Raji (cell line): Measurements from ENCODE around the gene TMC1.

Source experiments
- POLR2A ChIP-seq: IDR thresholded peaks from 2 replicates; pipeline ENCODE4 v1.6.1; 2011; ENCODE audit warnings: low read depth, low read length, control low read depth; ENCODE audit not compliant: insufficient read depth

TMC1 gene

DNA sequence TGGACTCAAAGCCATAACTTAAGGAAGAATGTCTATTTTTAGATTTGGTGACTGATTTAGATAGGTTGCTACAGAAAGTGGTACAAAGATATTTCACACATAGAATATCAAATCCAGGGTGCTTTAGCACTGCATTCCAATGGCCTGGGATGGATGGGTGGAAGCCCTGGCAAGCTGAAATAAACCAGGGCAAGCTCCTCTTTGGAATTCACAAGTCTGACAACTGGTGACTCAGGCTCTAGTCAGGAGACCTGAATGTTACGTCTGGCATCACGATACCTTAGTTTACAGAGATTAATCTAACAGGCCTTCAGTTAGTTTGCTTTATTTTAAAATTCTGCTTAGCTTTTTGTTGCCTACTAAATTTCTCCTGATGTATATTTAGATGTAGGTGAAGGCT, 144.0 kb downstream of the TMC1 start:
- TF ChIP-seq POLR2A, result no peak

DNA sequence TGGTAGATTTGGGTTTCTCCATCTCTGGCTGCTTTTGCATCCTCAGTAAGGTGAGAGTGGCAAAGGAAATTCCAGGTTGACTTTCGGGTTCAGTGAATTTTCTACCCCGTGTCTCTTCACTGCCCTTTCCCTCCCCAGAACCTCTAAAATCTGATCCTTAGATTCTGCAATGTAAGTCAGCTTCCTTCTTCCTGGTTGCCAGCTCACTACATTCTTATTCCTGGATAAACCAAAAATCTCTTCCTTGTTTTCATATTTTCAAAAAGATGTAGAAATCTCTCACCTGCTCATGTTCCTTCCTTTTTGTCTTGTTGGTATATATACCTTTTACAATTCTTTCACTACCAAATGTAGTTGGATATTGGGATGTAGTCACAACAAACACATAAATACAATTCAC, 145.8 kb downstream of the TMC1 start:
- TF ChIP-seq POLR2A, result no peak

DNA sequence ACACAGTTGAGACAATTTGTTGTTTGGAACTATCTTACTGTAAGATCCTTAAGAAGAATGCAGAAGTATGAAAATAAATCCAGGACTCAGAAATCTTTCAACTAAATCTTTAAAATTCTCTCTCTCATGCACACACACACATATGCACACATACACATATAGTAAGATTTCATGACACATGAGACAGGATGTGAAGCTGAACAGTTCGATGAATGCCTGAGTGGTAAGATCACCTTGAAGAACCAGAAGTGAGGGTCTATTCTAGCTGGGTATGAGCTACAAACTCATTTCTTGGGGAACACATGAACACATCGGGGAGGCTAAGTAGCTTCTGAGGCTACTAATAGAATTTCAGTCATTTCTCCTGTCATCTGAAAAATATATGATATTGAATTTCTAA, 153.6 kb downstream of the TMC1 start:
- no peak for TF ChIP-seq POLR2A

DNA sequence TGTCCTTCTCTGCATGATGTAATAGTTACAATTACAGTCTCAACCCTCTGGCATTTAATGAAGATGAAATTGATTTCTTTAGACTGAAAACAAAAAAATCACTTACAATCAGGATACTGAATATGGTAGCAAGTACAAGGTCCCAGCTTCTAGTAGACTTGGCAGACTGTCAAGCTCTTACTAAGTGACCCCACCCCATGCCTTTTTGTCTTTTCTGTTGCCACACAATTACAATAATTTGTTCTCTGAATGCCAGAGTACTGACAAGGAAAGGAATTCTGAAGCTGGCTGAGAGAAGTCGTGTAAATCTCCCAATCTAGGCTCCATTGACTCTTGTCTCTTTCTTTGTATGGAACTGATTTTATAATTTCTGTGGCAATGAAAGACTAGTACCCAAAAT, 154.2 kb downstream of the TMC1 start:
- TF ChIP-seq POLR2A, result no peak

DNA sequence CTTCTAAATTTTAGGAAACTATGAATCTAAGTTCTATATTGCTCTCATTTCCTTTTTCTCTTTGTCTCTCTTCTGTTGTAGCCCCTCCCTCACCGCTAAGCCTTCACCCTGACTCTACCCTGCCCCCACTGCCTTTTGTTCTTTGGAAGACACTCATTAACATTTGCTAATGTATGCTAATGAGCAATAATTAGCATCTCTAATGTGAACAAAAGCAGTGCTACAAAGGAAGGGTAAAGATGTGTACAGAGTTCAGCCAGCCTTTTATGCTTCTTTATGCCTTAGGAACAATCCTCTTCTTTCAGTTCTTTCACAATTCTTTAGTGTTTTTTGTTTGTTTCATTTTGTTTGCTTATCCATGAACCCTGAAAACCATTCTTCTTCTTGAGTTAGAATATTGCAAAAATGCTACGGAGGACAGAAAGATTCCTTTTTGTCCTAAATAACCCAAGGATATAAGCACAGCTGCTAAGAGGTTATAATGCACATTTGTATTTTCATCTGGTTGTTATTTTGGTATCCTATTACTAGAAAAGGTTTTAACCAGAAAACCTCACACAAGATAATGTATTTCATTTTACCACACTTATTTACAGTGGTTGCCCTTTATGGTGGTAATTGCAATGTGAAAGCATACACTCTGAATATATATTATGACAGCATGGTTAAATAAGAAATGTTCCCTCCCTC, 159.3 kb downstream of the TMC1 start:
- TF ChIP-seq POLR2A, result no peak

DNA sequence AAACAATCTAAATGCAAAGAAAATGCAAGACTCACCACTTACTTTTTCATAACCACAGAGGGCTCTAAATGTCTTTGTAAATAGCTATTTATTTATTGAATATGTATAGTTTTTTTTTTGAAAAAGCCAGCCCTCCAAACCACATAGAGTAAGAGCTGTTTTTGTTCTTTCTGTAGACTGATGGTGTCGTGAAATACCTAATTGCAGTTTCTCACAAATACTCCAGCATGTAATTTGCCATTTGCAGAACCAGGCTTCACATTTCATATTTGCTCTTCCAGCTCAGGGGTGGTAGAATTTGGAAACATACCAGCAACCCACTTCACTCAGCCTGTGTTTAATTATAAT, 159.8 kb downstream of the TMC1 start:
- TF ChIP-seq POLR2A, result no peak

DNA sequence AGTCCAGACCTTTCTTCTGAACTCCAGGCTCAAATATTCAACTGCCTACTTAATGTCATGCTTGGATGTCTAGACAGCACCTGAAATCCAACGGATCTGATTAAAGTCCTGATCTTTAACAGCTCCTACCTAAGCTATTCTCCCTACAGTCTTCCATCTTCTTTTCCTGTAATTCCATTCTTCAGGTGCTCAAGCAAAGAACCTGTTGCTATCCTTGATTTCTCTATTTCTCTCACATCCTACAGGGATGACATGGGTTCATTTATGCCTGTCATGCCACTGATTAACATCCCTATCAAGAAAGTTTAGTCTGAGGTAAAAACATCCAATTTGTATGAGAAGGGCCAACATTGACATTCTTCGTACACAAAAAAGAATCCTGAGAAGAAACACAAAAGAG, 163.2 kb downstream of the TMC1 start:
- no peak for TF ChIP-seq POLR2A

DNA sequence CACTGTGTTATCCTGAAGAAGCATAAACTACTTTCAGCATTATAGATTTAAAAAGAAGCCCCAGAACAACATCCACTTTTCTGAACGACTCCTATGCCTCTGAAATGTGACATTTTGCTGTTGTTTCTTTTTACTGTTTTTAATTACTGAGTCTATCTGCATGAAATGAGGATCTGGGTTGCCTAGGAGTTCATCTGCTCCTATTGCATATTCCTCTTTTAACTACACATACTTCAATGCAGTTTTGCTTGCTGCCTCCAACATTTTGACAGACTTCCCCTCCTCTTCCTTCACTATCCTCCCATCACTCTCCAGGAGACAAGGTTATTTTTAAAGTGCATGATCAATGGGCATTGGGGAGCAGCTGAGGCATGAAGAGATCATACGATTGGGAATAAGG, 164.5 kb downstream of the TMC1 start:
- TF ChIP-seq POLR2A, result no peak

DNA sequence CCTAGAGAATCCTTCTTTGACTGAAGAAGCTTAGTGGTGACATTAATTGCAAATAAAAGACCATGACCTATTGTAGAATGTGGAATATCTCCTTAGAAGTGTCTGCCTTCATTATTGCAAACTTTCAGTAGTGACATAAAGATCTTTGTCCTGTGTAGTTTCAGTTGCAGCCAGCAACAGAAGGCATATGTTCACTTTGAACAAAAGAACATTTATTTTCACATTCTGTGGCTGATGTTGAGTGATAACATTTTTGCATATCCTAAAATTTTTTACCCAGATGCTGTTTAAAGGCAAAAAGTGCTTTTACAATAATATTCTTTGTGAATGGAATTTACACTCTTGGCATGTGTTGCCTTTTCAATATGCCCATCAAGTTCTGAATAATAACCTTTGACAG, 165.9 kb downstream of the TMC1 start:
- no peak for TF ChIP-seq POLR2A

DNA sequence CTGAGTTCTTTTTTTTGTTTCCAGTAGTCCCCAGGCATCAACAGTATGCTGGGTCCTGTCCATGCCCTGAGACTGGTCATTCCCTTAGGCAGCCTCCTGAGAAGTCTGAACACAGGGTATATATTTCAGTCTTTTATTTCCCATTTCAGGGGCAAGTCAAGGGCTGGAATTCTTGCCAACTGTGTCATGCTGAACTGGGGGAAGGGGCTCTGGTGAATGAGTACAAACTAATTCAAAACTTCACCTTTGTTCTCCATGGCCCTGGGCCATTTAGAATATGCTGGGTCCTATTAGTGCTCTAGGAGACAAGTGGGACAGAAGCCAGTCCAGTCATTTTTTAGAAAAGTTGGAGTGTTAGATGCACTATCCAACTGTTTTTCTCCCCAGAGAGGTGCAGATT, 170.3 kb downstream of the TMC1 start:
- no peak for TF ChIP-seq POLR2A

DNA sequence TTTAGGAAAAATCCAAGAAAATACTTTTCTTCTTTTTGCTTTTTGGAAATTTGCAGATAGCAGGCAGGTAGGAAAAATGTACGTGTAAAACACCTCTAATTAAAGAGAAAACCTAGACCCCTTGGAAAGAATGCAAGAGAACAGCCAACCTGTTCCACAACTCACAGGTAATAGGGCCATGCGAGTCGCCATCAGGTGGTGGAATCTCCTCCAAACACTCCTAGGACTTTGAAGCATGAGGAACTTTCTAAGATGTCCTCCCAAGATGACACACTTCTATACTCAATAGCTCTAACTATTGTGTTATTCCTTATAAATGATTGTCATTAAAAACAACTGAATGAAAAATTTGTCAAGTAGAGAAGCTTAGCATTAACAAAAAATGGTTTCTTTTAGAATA, 174.0 kb downstream of the TMC1 start:
- TF ChIP-seq POLR2A, result no peak

DNA sequence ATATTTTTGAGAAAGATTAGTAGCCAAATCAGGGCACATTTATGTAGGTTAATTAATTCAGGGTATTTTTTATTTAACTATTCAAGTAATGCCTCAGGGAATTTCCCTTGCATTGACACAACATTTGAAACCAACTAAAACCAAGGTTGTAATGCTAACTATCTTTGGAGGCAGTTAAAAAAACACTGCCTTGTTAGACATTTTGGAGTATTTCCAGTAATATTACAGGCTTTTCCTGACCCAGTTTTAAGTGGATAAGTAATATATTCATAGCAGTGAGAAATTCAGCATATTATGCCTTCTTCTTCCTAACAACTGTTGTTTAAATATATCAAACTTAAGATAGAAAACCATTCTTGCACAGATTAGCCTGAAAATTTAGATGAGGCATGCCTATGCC, 175.1 kb downstream of the TMC1 start:
- TF ChIP-seq POLR2A, result no peak

DNA sequence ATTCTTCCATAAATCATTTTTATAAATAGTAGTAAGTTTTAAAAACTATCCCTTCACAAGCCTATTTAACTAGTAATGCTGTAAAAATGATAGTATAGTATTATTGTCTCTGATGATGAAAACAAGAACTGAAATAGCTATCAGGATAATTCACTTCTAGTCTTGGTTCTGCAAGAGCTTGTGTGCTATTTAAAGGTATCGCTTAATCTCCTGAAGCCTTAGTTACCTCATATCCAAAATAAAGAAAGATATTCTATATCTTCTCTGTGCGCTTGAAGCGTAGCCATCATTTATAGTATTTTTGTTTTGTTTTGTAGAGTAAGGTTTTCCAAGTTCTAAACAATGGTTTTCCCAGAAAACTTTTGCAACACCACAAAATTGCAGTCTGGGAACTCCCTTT, 180.1 kb downstream of the TMC1 start:
- no peak for TF ChIP-seq POLR2A

DNA sequence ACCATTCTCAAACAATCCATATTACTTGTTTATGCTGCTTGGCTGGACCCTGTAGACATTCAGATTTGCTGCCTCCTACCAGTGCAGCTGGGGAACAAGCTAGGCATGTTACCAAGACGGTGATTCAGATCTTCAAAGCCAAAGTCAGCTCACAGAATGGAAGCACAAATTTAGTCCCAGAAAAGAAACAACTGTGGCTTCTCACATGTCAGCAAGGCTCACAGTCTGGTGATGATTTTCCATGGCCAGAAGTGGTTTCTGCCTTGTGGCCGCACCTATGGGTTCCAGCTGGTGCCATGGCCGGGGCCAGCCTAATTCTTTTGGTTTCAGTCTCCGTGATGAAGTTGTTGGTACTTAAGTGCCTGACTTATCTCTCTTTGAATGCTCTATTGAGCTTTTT, 182.2 kb downstream of the TMC1 start:
- no peak for TF ChIP-seq POLR2A

DNA sequence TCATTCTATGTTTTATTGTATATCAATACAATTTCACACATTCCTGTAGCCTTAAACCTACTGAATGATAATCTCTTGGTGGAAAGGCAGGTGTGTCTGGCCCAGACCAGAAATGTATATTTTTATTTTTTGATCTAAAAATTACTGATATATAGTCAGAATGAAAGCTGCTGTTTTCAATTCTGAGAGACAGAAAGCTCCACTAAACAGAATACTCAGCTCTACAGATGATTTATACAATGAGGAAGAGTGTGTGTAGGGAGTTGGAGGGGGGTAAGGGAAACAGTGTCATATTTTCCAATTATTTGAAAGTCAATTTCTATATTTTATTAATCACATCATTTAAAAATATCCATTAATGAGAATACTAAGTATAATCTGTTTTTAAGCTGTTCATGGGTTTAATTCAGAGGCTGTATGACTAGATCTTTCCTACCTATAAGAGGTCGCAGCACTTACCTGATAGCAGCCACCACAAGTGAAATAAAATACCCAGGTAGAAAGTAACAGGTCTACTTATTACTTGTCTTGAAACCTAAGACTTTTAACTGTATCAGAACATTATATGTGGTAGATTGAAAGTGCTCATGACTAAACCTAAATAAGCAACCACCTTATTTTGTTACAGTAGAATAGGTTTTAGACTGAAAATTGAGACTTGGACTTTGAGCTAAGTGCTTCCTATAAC, 183.4 kb downstream of the TMC1 start:
- TF ChIP-seq POLR2A, result no peak

DNA sequence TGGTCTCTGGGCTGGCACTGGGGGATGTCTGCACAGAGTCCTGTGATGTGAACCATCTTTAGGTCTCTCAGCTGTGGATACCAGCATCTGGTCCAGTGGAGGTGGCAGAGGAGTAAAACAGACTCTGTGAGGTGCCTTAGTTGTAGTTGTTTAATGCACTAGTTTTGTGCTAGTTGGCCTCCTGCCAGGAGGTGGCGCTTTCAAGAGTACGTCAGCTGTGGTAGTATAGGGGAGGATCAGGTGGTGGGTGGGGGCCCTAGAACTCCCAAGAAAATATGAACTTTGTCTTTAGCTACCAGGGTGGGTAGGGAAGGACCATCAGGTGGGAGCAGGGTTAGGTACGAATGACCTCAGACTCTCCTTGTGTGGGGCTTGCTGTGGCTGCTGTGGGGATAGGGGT, 197.1 kb downstream of the TMC1 start:
- TF ChIP-seq POLR2A, result no peak

DNA sequence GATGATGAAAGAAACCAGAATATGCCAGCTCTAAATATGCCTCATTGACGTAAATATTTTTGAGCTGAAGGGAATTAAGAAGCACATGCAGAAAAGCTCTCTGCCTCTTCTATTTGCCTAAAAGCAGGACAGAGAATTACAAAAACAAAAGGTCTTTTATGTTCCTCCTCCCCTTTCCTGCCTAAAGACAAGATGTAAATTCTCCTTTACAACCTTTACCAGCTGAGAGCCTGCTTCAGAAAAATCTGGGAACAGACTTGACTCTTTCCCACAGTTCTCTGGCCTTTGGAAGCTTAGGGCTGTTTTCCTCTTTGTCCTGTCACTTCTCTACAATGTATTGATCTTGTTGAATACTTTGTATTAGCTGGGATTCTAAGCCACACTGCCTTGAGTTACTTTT, 199.7 kb downstream of the TMC1 start:
- no peak for TF ChIP-seq POLR2A

DNA sequence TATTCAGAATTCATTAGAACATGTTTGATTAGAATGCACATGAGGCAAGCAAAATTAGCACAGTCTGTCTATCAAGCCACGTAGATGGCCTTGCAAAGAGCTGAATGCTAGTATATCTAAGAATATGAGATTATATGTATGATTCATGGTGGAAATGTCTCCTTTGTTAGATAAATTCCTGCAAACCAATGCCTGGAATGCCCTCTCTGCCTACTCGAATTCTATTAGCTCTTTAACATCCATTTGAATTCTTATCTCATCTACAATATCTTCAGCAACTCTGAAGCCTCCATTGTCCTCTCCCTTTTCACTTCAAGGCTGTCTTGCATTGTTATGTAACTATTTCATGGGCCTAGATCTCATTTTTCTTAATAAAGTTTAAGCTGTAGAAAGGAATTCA, 205.5 kb downstream of the TMC1 start:
- no peak for TF ChIP-seq POLR2A
